H9 (cell line): ENCODE data around the gene RNF220. TPM values are rescaled to one million over a fixed set of nuclear protein-coding genes. Genes with fewer than 3 reads are reported as not detected.
A peak's percentile ranks its signal among the peaks of the same experiment; 100 is the strongest.

ENCODE experiments used
- DNase-seq: peaks from one replicate; pipeline ENCODE4 v3.0.0-alpha.2; 2017
- H2AFZ ChIP-seq: one replicate; pipeline ENCODE4 v1.6.1; 2013; ENCODE audit warnings: mild to moderate bottlenecking, low read length, control low read depth, moderate library complexity
- H2AK5ac ChIP-seq: 2 replicates; pipeline ENCODE4 v1.6.1; 2013; ENCODE audit warnings: low read length, control low read depth, mixed read lengths; ENCODE audit not compliant: insufficient read length
- H2BK120ac ChIP-seq: one replicate; pipeline ENCODE4 v1.6.1; 2013; ENCODE audit warnings: low read depth, mild to moderate bottlenecking, low read length, control low read depth, inconsistent platforms; ENCODE audit not compliant: poor library complexity, severe bottlenecking
- H2BK12ac ChIP-seq: 2 replicates; pipeline ENCODE4 v1.6.1; 2013; ENCODE audit warnings: low read length, control low read depth, mixed read lengths, low read depth; ENCODE audit not compliant: insufficient read length
- H2BK15ac ChIP-seq: 2 replicates; pipeline ENCODE4 v1.6.1; 2013; ENCODE audit warnings: low read depth, low read length, control low read depth
- H2BK20ac ChIP-seq: one replicate; pipeline ENCODE4 v1.6.1; 2013; ENCODE audit warnings: low read depth, mild to moderate bottlenecking, low read length, control low read depth, inconsistent platforms; ENCODE audit not compliant: poor library complexity, severe bottlenecking
- H2BK5ac ChIP-seq: 2 replicates; pipeline ENCODE4 v1.6.1; 2013; ENCODE audit warnings: low read length, control low read depth, mixed read lengths; ENCODE audit not compliant: insufficient read length
- H3K14ac ChIP-seq: 2 replicates; pipeline ENCODE4 v1.6.1; 2013; ENCODE audit warnings: low read length, control low read depth; ENCODE audit not compliant: insufficient read depth
- H3K18ac ChIP-seq: 2 replicates; pipeline ENCODE4 v1.6.1; 2013; ENCODE audit warnings: low read depth, mild to moderate bottlenecking, mixed read lengths, low read length, control low read depth; ENCODE audit not compliant: insufficient read length
- H3K23ac ChIP-seq: 2 replicates; pipeline ENCODE4 v1.6.1; 2013; ENCODE audit warnings: low read length, control low read depth, mixed read lengths, low read depth; ENCODE audit not compliant: insufficient read length
- H3K23me2 ChIP-seq: 2 replicates; pipeline ENCODE4 v1.6.1; 2013; ENCODE audit warnings: low read depth, mild to moderate bottlenecking, mixed read lengths, low read length, control low read depth; ENCODE audit not compliant: insufficient read length, poor library complexity, severe bottlenecking
- H3K27ac ChIP-seq: 2 replicates; pipeline ENCODE4 v1.5.1; 2013; ENCODE audit warnings: low read length, control low read depth, mixed read lengths, low read depth; ENCODE audit not compliant: insufficient read length
- H3K27me3 ChIP-seq: 2 replicates; pipeline ENCODE4 v1.6.1; 2013; ENCODE audit warnings: low read length, control low read depth, inconsistent platforms; ENCODE audit not compliant: insufficient read depth
- H3K4ac ChIP-seq: 2 replicates; pipeline ENCODE4 v1.6.1; 2013; ENCODE audit warnings: low read depth, mild to moderate bottlenecking, control low read depth, inconsistent platforms, low read length, moderate library complexity
- H3K4me1 ChIP-seq: 2 replicates; pipeline ENCODE4 v1.6.1; 2013; ENCODE audit warnings: low read length, control low read depth, inconsistent platforms; ENCODE audit not compliant: insufficient read depth
- H3K4me2 ChIP-seq: 2 replicates; pipeline ENCODE4 v1.6.1; 2013; ENCODE audit warnings: low read length, control low read depth, mixed read lengths; ENCODE audit not compliant: insufficient read length, insufficient read depth
- H3K56ac ChIP-seq: 2 replicates; pipeline ENCODE4 v1.6.1; 2013; ENCODE audit warnings: low read depth, mild to moderate bottlenecking, mixed read lengths, low read length, control low read depth; ENCODE audit not compliant: insufficient read length
- H3K79me1 ChIP-seq: 2 replicates; pipeline ENCODE4 v1.6.1; 2013; ENCODE audit warnings: low read depth, mild to moderate bottlenecking, moderate library complexity, low read length, control low read depth, inconsistent platforms; ENCODE audit not compliant: insufficient read depth, poor library complexity, severe bottlenecking
- H3K79me2 ChIP-seq: 2 replicates; pipeline ENCODE4 v1.6.1; 2013; ENCODE audit warnings: low read length, control low read depth, inconsistent platforms; ENCODE audit not compliant: insufficient read depth
- H3K9ac ChIP-seq: 2 replicates; pipeline ENCODE4 v1.6.1; 2013; ENCODE audit warnings: low read length, control low read depth, mixed read lengths; ENCODE audit not compliant: insufficient read length; ENCODE audit errors: extremely low read depth
- H3K9me3 ChIP-seq: one replicate; pipeline ENCODE4 v1.6.1; 2013; ENCODE audit warnings: low read depth, low read length, inconsistent platforms; ENCODE audit not compliant: control insufficient read depth
- H3T11ph ChIP-seq: one replicate; pipeline ENCODE4 v1.6.1; 2013; ENCODE audit warnings: mild to moderate bottlenecking, low read length, control low read depth, inconsistent platforms
- H4K20me1 ChIP-seq: one replicate; pipeline ENCODE4 v1.6.1; 2013; ENCODE audit not compliant: control insufficient read depth, insufficient read length, insufficient read depth
- H4K5ac ChIP-seq: 2 replicates; pipeline ENCODE4 v1.6.1; 2013; ENCODE audit warnings: low read depth, mild to moderate bottlenecking, mixed read lengths, low read length, control low read depth; ENCODE audit not compliant: insufficient read length
- H4K8ac ChIP-seq: replicated peaks from 2 replicates; pipeline ENCODE4 v1.6.1; 2013; ENCODE audit warnings: low read length, control low read depth, mixed read lengths, low read depth; ENCODE audit not compliant: insufficient read length
- H4K91ac ChIP-seq: 2 replicates; pipeline ENCODE4 v1.6.1; 2013; ENCODE audit warnings: low read depth, mild to moderate bottlenecking, moderate library complexity, mixed read lengths, low read length, control low read depth; ENCODE audit not compliant: insufficient read length
- H3K27ac Mint-ChIP-seq, 3 experiments: 2 replicates in 2 of 3; 3 replicates in 1 of 3; pipeline ENCODE4 v1.8.0; 2020 to 2021; ENCODE audit warnings: mixed read lengths in 3 of 3, mild to moderate bottlenecking in 1 of 3, moderate library complexity in 1 of 3
- H3K27me3 Mint-ChIP-seq: 2 replicates; pipeline ENCODE4 v1.8.0; 2021; ENCODE audit warnings: low read depth, mild to moderate bottlenecking, moderate library complexity, mixed read lengths
- H3K36me3 Mint-ChIP-seq, 3 experiments: 2 replicates in 2 of 3; 3 replicates in 1 of 3; pipeline ENCODE4 v1.8.0; 2020 to 2021; ENCODE audit warnings: low read depth in 3 of 3, mixed read lengths in 3 of 3; ENCODE audit not compliant: insufficient read depth in 1 of 3
- H3K4me1 Mint-ChIP-seq, 2 experiments: 2 replicates each; pipeline ENCODE4 v1.8.0; 2020; ENCODE audit warnings: mixed read lengths in 2 of 2
- H3K4me3 Mint-ChIP-seq, 2 experiments: 2 replicates in 1 of 2; 3 replicates in 1 of 2; pipeline ENCODE4 v1.8.0; 2020 to 2021; ENCODE audit warnings: mild to moderate bottlenecking in 2 of 2, mixed read lengths in 2 of 2, moderate library complexity in 1 of 2
- H3K9me3 Mint-ChIP-seq, 2 experiments: 2 replicates in 1 of 2; 3 replicates in 1 of 2; pipeline ENCODE4 v1.8.0; 2020; ENCODE audit warnings: mild to moderate bottlenecking in 2 of 2, mixed read lengths in 2 of 2, moderate library complexity in 1 of 2
- CTCF ChIP-seq: fragments of 200-600 bp; sonication (generic); conservative IDR thresholded peaks from 3 replicates; pipeline ENCODE4 v1.8.0; 2021; ENCODE audit warnings: antibody characterized with exemption, mild to moderate bottlenecking
- WGBS: extraction: QIAGEN DNeasy Blood & Tissue Kit; methylation state at CpG from one replicate; pipeline ENCODE4 v1.1.7; 2013; ENCODE audit warnings: missing lambda C conversion rate, low lambda C conversion rate, mixed read lengths; ENCODE audit not compliant: insufficient read length; ENCODE audit errors: extremely low coverage; 5-methylcytosine and 5-hydroxymethylcytosine counted together
- total RNA-seq: library from RNA; stranded (reverse); gene quantifications from 2 replicates; pipeline ENCODE4 v1.2.1, GENCODE V29; 2021

The RNF220 gene
- total RNA-seq, 1 experiment from 2014 or later, result 109 TPM

- Histone ChIP-seq H4K20me1 (no peaks in the 10 kb centered on the region), H3K27ac (no peak overlapping the region), H3K4me1 (no peaks in the 10 kb centered on the region; the same call in 1 of the 2 replicates), H3K23me2 (peaks cover 7% of the 10 kb centered on the region), H2BK120ac (no peak overlapping the region), H4K5ac (no peak overlapping the region), H2AFZ (no peak overlapping the region), H2BK5ac (no peak overlapping the region), H3K9ac (peak overlapping the region; percentile 1), H3K23ac (no peak overlapping the region), H3K27me3 (no peaks in the 10 kb centered on the region; the same call in 1 of the 2 replicates), H4K8ac (no peak overlapping the region), H3K4me2 (no peak overlapping the region), H3K4ac (no peak overlapping the region), H3K14ac (no peak overlapping the region; the same call in 1 of the 2 replicates), H2AK5ac (no peak overlapping the region), H3K18ac (no peak overlapping the region), H2BK15ac (no peak overlapping the region), H3K79me1 (no peaks in the 10 kb centered on the region), H3K9me3 (no peaks in the 10 kb centered on the region), H2BK12ac (no peak overlapping the region), H3T11ph (no peak overlapping the region), H4K91ac (no peak overlapping the region), H3K79me2 (no peaks in the 10 kb centered on the region), H3K56ac (no peak overlapping the region), H2BK20ac (no peak overlapping the region)
- Mint-ChIP-seq H3K36me3 (peaks cover 0 to 8% (median 0%) of the 10 kb centered on the region in 3 experiments; a peak in 3 of 7 replicates), H3K27ac (no peak overlapping the region; a peak in 2 of 7 replicates), H3K9me3 (no peaks in the 10 kb centered on the region), H3K4me3 (no peak overlapping the region), H3K27me3 (peaks cover 58% of the 10 kb centered on the region), H3K4me1 (peaks cover 19 to 29% of the 10 kb centered on the region in 2 experiments)
- no peak for TF ChIP-seq CTCF
- no peak for DNase-seq
- no CpG with 5 or more reads among the region's 12 CpGs for WGBS
Observed at GRCh38 chr1:44619261-44619900, 214.3 kb downstream of the RNF220 start.
